Epithelial cell of proximal tubule (primary cell): Measurements from ENCODE around the gene LGR6. TPM values are rescaled to one million over a fixed set of nuclear protein-coding genes. Genes with fewer than 3 reads are reported as not detected.
A peak's percentile ranks its signal among the peaks of the same experiment; 100 is the strongest.
"Not testable (repeated sequence)": the region's sequence is repeated elsewhere in the genome, so short reads cannot be mapped to it uniquely, and the experiment has no call there.

Source experiments
- DNase-seq: peaks from one replicate; pipeline ENCODE4 v3.0.0-alpha.2; 2011; ENCODE audit warnings: low read depth
- H3K4me3 ChIP-seq: 2 replicates; pipeline ENCODE4 v1.5.1; 2011; ENCODE audit warnings: low read depth, mild to moderate bottlenecking, low read length
- CTCF ChIP-seq: conservative IDR thresholded peaks from 2 replicates; pipeline ENCODE4 v1.5.1; 2012; ENCODE audit warnings: low read depth, mild to moderate bottlenecking, low read length
- total RNA-seq: library from RNA; depleted of rRNA; stranded (reverse); fragments of >200 nt; gene quantifications from 2 replicates; pipeline ENCODE4 v1.2.3, GENCODE V29; 2015

LGR6 gene
- total RNA-seq, 1 donor from 2014 or later = not detected

GRCh38 chr1:202333861-202334260 lies 140.3 kb downstream of the LGR6 start:
- H3K4me3 ChIP-seq = no peak overlapping the region
- DNase-seq = no peak
- no peak for TF ChIP-seq CTCF

GRCh38 chr1:202343652-202344349 lies 150.2 kb downstream of the LGR6 start:
- DNase-seq = no peak
- peak; percentile 81 for TF ChIP-seq CTCF
- no peak overlapping the region for H3K4me3 ChIP-seq

- H3K4me3 ChIP-seq = no peak overlapping the region
- no peak for DNase-seq
- no peak for TF ChIP-seq CTCF
These were observed 154.5 kb downstream of the LGR6 start for GRCh38 chr1:202348005-202348508.

GRCh38 chr1:202348509-202349205 lies 155.1 kb downstream of the LGR6 start, which contains the start of gene PPP1R12B:
PPP1R12B (plus strand) TSS chr1:202348699; CDS start chr1:202348852, 153 bp downstream.
- H3K4me3 ChIP-seq = peak within 1 kb of the TSS; percentile 94
- DNase-seq = peak; percentile 88
- no peak for TF ChIP-seq CTCF

GRCh38 chr1:202349206-202349928 lies 155.8 kb downstream of the LGR6 start:
- H3K4me3 ChIP-seq = peak overlapping the region; percentile 94
- no peak for DNase-seq
- no peak for TF ChIP-seq CTCF

- DNase-seq = no peak
- H3K4me3 ChIP-seq = no peak overlapping the region
- no peak for TF ChIP-seq CTCF
These were observed 158.1 kb downstream of the LGR6 start for GRCh38 chr1:202351725-202352124.

- DNase-seq, H3K4me3 ChIP-seq: not testable (repeated sequence)
These were observed 159.1 kb downstream of the LGR6 start for GRCh38 chr1:202352583-202353197.
